Stimulated activated CD4-positive, alpha-beta T cell treated with anti-CD3 and anti-CD28 coated beads, Interleukin-12 subunit alpha, Interleukin-12 subunit beta, amount 100 ng/mL, for 48 hours (primary cell): Measurements from ENCODE around the gene TMEM185A.
"Not testable (repeated sequence)": the region's sequence is repeated elsewhere in the genome, so short reads cannot be mapped to it uniquely, and the experiment has no call there.

Source experiments
- DNase-seq, 3 donors: peaks; one replicate each; pipeline ENCODE4 v3.0.0-alpha.2; 2020; ENCODE audit warnings: low read depth in 2 of 3, low spot score in 1 of 3

TMEM185A gene

GRCh38 chrX:149626829-149627228 is 4.8 kb downstream of the TMEM185A start:
- DNase-seq: not testable (repeated sequence)

GRCh38 chrX:149619662-149620061 is 11.9 kb downstream of the TMEM185A start:
- not testable (repeated sequence) for DNase-seq

GRCh38 chrX:149618871-149619270 is 12.7 kb downstream of the TMEM185A start:
- DNase-seq: no peak

- no peak for DNase-seq
Measured at GRCh38 chrX:149611623-149612175, 19.9 kb downstream of the TMEM185A start.

GRCh38 chrX:149610511-149610910 is 21.1 kb downstream of the TMEM185A start:
- no peak for DNase-seq

DNA sequence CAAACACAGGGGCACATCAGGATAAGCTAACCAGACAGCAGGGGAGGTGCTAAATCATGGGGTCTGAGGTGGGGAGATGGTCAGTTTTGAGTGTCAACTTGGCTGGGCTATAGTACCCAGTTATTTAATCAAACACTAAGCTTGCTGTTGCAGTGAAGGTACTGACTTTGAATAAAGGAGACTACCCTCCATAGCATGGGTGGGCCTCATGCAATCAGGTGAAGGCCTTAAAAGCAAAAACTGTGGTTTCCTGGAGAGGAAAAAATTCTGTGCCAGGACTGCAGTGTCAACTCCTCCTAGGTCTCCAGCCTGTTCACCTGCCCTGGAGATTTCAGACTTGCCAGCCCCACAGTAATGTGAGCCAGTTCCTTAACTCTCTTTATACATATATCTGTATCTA is 23.9 kb downstream of the TMEM185A start:
- DNase-seq: no peak

GRCh38 chrX:149605248-149605885 is 26.2 kb downstream of the TMEM185A start:
- DNase-seq: not testable (repeated sequence)

DNA sequence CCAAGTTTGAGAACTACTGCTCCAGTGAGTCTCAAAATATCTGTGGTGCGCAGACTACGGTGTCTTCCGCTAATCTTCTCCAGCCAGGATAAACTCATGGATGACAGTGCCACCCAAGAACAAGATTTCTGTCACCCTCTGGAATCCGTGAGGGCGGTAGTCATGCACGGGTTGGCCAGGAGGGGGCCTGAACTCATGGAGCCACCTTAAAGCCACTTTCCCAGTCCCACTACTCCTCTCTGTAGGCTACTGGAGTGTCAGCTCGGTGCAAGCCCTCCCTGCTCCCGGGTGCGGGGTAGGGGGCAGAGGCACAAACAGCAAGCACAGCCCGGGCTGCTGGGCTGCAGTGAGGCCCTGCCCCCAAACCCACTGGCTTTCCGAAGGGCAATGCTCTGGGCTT is 33.0 kb downstream of the TMEM185A start:
- DNase-seq: not testable (repeated sequence)

DNA sequence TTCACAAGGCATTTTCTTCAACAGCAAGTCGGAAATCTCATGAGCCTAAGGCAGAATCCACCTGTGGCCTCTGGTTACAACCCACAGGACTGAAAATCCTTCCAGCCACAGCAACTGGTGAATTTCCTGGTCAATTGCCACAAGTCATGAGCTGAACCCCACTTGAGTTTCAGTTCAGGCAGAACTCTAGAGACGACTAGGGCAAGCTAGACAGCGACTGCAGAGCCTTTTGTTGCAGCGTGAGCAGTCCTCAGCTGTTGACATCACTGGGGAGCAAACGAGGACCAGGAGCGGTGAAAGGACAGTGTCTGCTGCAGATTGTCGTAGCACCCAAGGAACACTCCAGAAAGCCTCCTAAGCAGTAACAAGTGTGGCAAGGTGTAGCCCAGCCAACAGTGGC is 35.6 kb downstream of the TMEM185A start:
- not testable (repeated sequence) for DNase-seq

DNA sequence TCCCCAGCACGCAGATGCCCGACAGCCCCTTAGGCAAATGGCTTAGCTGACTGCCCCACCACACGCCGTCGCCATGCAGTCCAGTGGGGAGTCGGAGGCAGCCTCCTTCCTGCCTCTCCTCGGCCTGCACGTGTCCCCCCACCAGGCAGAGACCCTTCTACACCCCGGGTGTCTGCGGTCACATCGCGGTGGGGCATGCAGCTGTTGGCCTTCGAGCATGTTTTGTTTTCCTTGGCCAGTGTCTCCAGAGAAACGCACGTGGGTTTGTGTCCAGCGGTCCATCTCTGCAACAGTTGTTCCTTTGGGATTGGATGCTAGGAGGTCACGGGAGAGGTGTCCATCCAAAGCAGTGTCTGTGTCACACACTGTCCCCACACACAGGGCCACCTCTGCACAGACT is 36.4 kb downstream of the TMEM185A start, which contains the start of gene HSFX2:
TSS of gene HSFX2 (minus strand) at position 101 of the 400 bp plus-strand sequence. CDS start 614 bp downstream, outside the sequence.
- not testable (repeated sequence) for DNase-seq

- not testable (repeated sequence) for DNase-seq
Measured at GRCh38 chrX:149590993-149591392, 40.6 kb downstream of the TMEM185A start.

- DNase-seq: not testable (repeated sequence)
Measured at GRCh38 chrX:149587359-149587758, 44.2 kb downstream of the TMEM185A start, which contains the start of gene MAGEA9B. MAGEA9B (minus strand) TSS chrX:149587459; CDS start chrX:149583179, 4,280 bp downstream.

DNA sequence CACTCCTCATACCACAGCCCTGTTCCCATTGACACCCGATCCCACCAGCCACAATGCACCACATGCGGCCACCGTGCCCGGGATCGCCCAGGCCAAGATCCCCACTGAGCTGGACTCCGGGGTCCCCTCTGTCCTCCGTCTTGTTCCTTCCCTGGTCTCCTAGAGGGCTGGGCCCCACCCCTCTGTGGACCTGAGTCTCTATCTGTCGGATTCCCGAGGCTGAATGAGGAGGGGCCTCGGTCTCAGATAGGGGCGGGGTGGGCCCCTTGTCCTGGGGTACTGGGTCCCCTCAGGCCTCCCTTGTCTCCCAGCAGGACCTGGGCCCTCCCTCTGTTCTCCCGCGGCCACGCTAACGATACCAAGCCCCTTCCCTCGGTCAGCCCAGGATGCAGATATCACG is 46.0 kb downstream of the TMEM185A start:
- DNase-seq: not testable (repeated sequence)

DNA sequence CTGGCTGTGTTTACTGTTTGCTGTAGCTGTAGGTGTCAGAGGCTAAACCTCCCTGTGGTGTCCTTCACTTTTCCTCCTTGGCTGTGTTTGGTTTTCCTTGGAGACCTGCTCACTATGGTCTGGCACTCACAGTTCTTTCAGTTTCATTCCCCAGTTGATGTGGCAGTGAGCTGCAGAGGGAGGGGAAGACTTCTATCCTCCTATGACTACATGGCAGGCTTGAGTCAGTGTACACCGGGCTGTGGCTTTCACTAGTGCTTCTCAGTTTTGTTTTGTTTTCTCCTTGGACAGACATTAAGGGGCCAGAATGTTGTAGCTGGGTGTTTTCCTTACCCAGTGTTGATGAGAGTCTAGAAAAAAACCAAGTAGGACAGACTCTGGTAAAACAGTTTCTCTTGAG is 58.1 kb downstream of the TMEM185A start:
- DNase-seq: not testable (repeated sequence)

GRCh38 chrX:149572743-149573142 is 58.8 kb downstream of the TMEM185A start:
- no peak for DNase-seq

GRCh38 chrX:149571770-149572169 is 59.8 kb downstream of the TMEM185A start:
- no peak for DNase-seq

GRCh38 chrX:149570668-149571067 is 60.9 kb downstream of the TMEM185A start:
- no peak for DNase-seq

DNA sequence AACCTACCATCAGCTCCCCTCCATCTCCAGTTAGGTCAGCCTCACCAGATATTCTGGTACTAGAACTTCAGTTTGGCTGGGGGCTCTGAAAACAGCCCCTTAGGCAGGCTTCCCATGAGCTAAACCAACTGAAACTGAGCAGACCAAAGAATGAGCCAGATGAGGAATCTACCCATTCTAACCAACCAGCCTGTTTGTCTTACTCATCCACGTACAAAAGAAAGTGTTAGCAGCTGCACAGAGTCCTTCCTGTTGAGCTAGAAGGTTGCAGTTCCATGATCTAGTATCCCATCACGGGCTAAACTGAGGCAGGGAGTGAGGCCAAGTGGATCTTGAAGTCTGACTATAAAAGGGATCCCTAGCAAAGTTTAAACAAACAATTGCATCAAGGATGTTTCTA is 61.8 kb downstream of the TMEM185A start:
- no peak for DNase-seq

DNA sequence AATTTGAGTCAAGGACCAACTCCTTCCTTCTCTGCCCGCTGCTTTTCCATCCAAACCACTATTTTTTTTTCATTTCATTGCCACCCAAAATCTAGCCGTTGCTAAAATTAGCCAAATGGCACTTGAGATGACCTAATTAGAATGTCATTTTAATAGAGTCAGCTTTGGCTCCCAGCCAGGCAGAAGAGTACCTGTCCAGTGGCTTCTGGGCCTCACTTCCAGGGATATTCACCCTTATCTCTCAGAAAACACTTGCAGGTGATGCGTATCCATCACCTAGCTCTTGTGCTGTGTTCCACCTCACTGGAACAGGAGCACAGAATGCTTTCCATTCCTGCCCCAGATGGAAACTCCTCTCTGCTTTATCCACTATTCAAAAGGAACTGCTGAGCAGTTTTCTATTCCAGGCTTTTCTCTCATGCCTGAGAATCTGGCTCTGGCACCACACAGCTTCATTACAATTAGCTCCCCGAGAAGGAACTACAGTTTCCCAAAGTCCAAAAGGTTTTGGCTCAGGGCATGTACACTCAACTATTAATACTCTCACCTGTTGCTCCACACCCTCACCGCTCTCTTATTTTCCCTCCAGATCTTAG is 62.8 kb downstream of the TMEM185A start:
- no peak for DNase-seq

DNA sequence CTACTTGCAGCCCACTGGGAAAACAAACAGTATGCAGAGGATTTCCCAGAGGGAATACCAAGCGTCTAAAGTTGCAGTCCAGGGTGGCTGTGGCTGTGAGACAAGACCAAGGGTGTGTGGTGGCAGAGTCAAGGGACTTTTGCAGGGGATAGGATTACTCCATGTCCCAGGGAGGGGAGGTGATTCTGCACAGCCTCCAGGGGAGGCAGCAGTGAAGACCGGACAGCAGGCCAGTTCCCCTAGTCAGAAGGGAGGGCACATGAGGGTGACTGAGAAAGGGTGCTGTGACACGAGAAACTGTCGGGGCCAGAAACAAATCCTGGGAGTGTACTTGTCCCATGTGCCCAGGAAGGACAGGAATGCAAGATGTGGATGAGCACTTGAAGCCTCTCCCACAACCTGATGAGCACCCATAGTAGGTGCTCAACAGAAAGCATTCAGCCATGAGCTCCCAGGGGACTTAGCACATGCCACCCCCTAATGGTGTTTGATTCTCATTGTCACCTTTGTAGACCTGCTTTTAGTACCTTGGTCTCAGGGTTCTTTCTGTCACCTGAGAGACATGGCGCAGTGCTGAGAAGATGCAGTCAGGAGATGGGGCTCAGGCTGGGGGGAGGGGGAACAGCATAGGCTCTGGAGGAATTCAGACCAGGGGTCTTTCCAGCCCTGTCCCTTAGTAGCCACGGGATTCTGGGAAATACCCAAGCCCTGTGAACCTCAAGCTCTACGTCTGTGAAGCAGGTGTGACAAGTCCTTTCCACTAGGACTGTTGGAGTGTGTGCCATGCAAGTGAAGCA is 63.8 kb downstream of the TMEM185A start:
- no peak for DNase-seq

DNA sequence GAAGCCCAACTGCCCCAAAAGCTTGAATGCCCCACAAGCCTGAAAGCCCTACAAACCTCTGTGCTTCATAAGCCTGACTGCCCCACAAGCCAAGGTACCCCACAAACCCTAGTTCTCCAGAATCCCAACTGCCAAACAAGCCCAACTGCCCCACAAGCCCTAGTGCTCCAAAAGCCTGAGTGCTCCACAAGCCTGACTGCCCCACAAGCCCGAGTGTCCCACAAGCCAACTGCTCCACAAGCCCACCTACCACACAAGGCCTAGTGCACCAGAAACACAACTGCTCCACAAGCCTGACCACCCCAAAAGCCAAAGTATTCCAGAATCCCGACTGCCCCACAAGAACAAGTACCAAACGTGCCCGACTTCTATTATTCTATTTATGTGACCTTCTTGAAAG is 68.2 kb downstream of the TMEM185A start:
- DNase-seq: no peak

- DNase-seq: not testable (repeated sequence)
Measured at GRCh38 chrX:149555251-149555650, 76.3 kb downstream of the TMEM185A start.
